ENCODE results near the gene KCNG2. TPM values are rescaled to one million over a fixed set of nuclear protein-coding genes. Genes with fewer than 3 reads are reported as not detected.

The KCNG2 gene
- polyA plus RNA-seq, 1 donor from 2014 or later: not detected

GRCh38 chr18:79852561-79853302, 55.0 kb downstream of the KCNG2 start:
- Histone ChIP-seq H3K27me3 (ENCODE audit: insufficient read depth, low read depth, low read length) (no peaks in the 10 kb centered on the region), H3K9me2 (ENCODE audit: insufficient read depth, low read length) (no peaks in the 10 kb centered on the region), H3K27ac (ENCODE audit: low read length) (no peak overlapping the region), H3K36me3 (ENCODE audit: insufficient read depth, low read length) (no peaks in the 10 kb centered on the region), H3K9ac (ENCODE audit: low read length) (no peak overlapping the region), H3K4me2 (ENCODE audit: low read length) (no peak overlapping the region), H3F3A (ENCODE audit: insufficient read depth, low read length, poor library complexity, severe bottlenecking) (no peaks in the 10 kb centered on the region), H2AFZ (ENCODE audit: low read depth, low read length) (no peak overlapping the region), H3K4me3 (ENCODE audit: low read length) (no peak overlapping the region), H3K9me3 (ENCODE audit: low read length) (no peaks in the 10 kb centered on the region), H3K79me2 (replicated peaks; ENCODE audit: insufficient read depth, low read length) (no peaks in the 10 kb centered on the region), H4K20me1 (ENCODE audit: insufficient read depth) (no peaks in the 10 kb centered on the region)
- TF ChIP-seq CTCF (IDR thresholded peaks at IDR 0.05; ENCODE audit: poor library complexity, severe bottlenecking): no peak
- no peak for TF ChIP-seq RAD21 (conservative IDR thresholded peaks at IDR 0.05)

- no peaks in the 10 kb centered on the region for H4K20me1 ChIP-seq (ENCODE audit: insufficient read depth)
- H3K27ac ChIP-seq (ENCODE audit: low read length): no peak overlapping the region
- H3K9me2 ChIP-seq (ENCODE audit: insufficient read depth, low read length): no peaks in the 10 kb centered on the region
- no peaks in the 10 kb centered on the region for H3K36me3 ChIP-seq (ENCODE audit: insufficient read depth, low read length)
- no peaks in the 10 kb centered on the region for H3K9me3 ChIP-seq (ENCODE audit: low read length)
- no peak overlapping the region for H3K4me2 ChIP-seq (ENCODE audit: low read length)
- no peaks in the 10 kb centered on the region for H3K27me3 ChIP-seq (ENCODE audit: insufficient read depth, low read depth, low read length)
- TF ChIP-seq SMC3 (conservative IDR thresholded peaks at IDR 0.05; ENCODE audit: poor library complexity) (no peak), MXI1 (conservative IDR thresholded peaks at IDR 0.05; ENCODE audit: poor library complexity, severe bottlenecking) (no peak), EZH2 (IDR thresholded peaks at IDR 0.05; ENCODE audit: borderline replicate concordance, insufficient read depth, low read length, poor library complexity, severe bottlenecking) (no peak), RAD21 (conservative IDR thresholded peaks at IDR 0.05) (no peak), CTCF (IDR thresholded peaks at IDR 0.05; ENCODE audit: poor library complexity, severe bottlenecking) (no peak), EP300 (conservative IDR thresholded peaks at IDR 0.05; ENCODE audit: poor library complexity, severe bottlenecking) (no peak), TAF1 (IDR thresholded peaks at IDR 0.05; ENCODE audit: low read depth) (no peak)
- no peaks in the 10 kb centered on the region for H3F3A ChIP-seq (ENCODE audit: insufficient read depth, low read length, poor library complexity, severe bottlenecking)
- H3K79me2 ChIP-seq (replicated peaks; ENCODE audit: insufficient read depth, low read length): no peaks in the 10 kb centered on the region
- no peak overlapping the region for H2AFZ ChIP-seq (ENCODE audit: low read depth, low read length)
- H3K4me3 ChIP-seq (ENCODE audit: low read length): no peak overlapping the region
- H3K9ac ChIP-seq (ENCODE audit: low read length): no peak overlapping the region
Measured at GRCh38 chr18:79853303-79853992, 55.7 kb downstream of the KCNG2 start.

DNA sequence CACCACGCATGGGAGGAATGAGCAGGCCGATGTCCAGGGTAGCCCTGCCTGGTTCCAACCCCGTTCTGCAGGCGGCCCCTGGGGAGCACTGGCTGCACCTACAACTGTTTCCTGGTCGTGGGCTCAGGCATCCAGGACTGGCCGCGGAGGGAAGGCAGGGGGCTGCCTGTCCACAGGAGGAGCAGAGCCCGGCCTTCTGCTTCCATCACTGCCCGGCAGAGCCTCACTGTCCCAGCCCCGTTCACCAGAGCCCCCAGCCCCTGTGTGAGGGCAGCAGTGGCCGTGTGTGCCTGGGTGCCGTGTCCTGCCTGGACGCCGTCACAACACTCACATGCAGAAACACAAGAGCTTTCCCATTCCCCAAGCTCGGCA, 56.2 kb downstream of the KCNG2 start:
- Histone ChIP-seq H3K9me2 (ENCODE audit: insufficient read depth, low read length) (no peaks in the 10 kb centered on the region), H3K4me2 (ENCODE audit: low read length) (no peak overlapping the region), H2AFZ (ENCODE audit: low read depth, low read length) (no peak overlapping the region), H4K20me1 (ENCODE audit: insufficient read depth) (no peaks in the 10 kb centered on the region), H3K4me3 (ENCODE audit: low read length) (no peak overlapping the region), H3K27ac (ENCODE audit: low read length) (no peak overlapping the region), H3K79me2 (replicated peaks; ENCODE audit: insufficient read depth, low read length) (no peaks in the 10 kb centered on the region), H3F3A (ENCODE audit: insufficient read depth, low read length, poor library complexity, severe bottlenecking) (no peaks in the 10 kb centered on the region), H3K9ac (ENCODE audit: low read length) (no peak overlapping the region), H3K27me3 (ENCODE audit: insufficient read depth, low read depth, low read length) (no peaks in the 10 kb centered on the region), H3K36me3 (ENCODE audit: insufficient read depth, low read length) (no peaks in the 10 kb centered on the region), H3K9me3 (ENCODE audit: low read length) (no peaks in the 10 kb centered on the region)
- TF ChIP-seq EZH2 (IDR thresholded peaks at IDR 0.05; ENCODE audit: borderline replicate concordance, insufficient read depth, low read length, poor library complexity, severe bottlenecking) (no peak), SMC3 (conservative IDR thresholded peaks at IDR 0.05; ENCODE audit: poor library complexity) (no peak), RAD21 (conservative IDR thresholded peaks at IDR 0.05) (no peak), TAF1 (IDR thresholded peaks at IDR 0.05; ENCODE audit: low read depth) (no peak), CTCF (IDR thresholded peaks at IDR 0.05; ENCODE audit: poor library complexity, severe bottlenecking) (no peak), MXI1 (conservative IDR thresholded peaks at IDR 0.05; ENCODE audit: poor library complexity, severe bottlenecking) (no peak), EP300 (conservative IDR thresholded peaks at IDR 0.05; ENCODE audit: poor library complexity, severe bottlenecking) (no peak), POLR2AphosphoS5 (IDR thresholded peaks at IDR 0.05) (no peak)
- TF ChIP-seq, protein P1, sequence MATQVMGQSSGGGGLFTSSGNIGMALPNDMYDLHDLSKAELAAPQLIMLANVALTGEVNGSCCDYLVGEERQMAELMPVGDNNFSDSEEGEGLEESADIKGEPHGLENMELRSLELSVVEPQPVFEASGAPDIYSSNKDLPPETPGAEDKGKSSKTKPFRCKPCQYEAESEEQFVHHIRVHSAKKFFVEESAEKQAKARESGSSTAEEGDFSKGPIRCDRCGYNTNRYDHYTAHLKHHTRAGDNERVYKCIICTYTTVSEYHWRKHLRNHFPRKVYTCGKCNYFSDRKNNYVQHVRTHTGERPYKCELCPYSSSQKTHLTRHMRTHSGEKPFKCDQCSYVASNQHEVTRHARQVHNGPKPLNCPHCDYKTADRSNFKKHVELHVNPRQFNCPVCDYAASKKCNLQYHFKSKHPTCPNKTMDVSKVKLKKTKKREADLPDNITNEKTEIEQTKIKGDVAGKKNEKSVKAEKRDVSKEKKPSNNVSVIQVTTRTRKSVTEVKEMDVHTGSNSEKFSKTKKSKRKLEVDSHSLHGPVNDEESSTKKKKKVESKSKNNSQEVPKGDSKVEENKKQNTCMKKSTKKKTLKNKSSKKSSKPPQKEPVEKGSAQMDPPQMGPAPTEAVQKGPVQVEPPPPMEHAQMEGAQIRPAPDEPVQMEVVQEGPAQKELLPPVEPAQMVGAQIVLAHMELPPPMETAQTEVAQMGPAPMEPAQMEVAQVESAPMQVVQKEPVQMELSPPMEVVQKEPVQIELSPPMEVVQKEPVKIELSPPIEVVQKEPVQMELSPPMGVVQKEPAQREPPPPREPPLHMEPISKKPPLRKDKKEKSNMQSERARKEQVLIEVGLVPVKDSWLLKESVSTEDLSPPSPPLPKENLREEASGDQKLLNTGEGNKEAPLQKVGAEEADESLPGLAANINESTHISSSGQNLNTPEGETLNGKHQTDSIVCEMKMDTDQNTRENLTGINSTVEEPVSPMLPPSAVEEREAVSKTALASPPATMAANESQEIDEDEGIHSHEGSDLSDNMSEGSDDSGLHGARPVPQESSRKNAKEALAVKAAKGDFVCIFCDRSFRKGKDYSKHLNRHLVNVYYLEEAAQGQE (IDR thresholded peaks at IDR 0.05; ENCODE audit: borderline replicate concordance): no peak
